Activated CD4-positive, alpha-beta T cell treated with anti-CD3 and anti-CD28 coated beads, Interleukin-2, amount 50 U/mL, for 48 hours (primary cell): ENCODE results near the gene DAZAP2.

ENCODE experiments used
- DNase-seq, 2 experiments: peaks; one replicate each; pipeline ENCODE4 v3.0.0-alpha.2; 2020

Gene DAZAP2, protein sequence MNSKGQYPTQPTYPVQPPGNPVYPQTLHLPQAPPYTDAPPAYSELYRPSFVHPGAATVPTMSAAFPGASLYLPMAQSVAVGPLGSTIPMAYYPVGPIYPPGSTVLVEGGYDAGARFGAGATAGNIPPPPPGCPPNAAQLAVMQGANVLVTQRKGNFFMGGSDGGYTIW

DNA sequence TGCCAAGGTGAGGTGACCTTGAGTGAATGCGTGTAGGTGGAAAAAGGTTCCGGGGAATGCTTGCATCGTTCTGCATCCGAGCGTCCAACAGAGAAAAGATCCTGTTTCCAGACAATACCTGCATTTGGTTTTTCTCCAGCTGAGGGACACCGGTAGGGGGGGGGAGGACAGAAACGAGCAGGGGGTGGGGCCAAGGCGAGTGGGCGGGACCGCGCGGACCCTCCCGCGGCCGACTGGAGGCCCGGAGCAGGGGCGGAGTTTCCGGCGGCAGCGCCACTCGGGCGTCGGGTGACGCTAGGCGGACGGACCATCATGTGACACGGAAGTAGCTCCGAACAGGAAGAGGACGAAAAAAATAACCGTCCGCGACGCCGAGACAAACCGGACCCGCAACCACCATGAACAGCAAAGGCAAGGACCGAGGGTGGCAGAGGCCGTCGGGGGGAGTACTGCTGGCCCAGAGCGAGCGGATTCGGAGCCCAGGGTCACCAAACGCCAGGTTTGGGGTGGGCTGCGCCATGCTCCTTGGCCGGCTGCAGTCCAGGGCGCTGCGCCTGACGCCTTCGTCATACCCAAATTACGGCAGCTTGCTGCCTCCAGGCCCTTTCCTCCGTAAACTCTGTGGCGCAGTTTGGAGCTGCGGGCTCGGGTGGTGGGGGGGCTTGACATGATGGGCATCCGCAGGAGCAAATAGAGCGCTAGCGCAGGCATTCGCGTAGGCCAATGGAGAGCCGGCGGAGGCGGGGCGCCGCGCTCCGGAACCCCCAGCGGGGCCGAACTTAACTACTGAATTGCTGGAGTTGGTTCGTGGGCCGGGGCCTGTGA is at the start of gene DAZAP2:
DAZAP2 (plus strand) TSS at position 317 of the 825 bp plus-strand sequence; CDS start at position 399, 82 bp downstream.
- peak; percentile 97 for DNase-seq

DNA sequence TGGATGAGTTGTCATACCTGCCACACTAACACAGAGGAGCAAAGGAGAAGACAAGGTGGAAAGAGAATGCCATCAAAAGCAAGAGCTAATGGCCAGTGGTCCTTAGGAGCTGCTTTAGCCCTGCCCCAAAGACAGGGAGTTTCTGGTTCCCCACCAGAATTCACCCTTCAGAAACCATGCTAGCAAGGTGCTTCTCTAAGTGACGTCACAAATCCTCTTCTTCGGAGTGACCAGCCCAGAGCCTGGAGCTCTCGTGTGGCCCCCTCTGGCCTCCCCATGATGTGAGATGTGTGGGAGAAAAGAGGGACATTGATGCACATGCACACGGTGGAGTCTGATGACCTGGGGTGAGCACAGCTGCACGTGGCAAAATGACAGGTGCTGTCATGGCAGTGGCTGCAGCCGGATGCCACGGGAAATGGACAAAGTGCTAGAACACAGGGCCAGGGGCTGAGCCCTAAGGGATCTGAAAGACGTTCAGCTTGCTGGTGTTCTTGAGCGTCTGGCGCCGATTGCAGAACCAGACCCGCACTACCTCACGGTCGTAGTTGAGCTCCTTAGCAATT is 48.8 kb upstream of the DAZAP2 start:
- no peak for DNase-seq

DNA sequence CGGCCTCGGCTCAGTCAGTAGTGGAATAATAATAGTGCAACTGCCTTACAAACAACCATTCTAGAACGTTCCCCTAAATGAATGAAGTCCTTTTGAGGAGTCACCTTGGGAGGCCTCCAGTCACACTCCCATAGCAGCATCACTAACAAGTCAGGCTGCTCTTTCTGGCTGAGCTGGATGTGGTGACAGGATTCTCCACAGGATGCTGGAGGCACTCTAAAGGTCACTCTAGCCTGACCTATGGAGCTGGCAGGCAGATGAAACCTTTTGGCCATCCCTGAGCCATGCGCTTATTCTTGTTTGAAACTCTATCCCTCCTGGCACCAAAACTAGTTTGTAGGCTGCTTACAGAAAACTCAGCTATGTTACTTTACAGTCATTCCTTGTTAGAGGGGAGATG is 47.8 kb upstream of the DAZAP2 start:
- DNase-seq = no peak

DNA sequence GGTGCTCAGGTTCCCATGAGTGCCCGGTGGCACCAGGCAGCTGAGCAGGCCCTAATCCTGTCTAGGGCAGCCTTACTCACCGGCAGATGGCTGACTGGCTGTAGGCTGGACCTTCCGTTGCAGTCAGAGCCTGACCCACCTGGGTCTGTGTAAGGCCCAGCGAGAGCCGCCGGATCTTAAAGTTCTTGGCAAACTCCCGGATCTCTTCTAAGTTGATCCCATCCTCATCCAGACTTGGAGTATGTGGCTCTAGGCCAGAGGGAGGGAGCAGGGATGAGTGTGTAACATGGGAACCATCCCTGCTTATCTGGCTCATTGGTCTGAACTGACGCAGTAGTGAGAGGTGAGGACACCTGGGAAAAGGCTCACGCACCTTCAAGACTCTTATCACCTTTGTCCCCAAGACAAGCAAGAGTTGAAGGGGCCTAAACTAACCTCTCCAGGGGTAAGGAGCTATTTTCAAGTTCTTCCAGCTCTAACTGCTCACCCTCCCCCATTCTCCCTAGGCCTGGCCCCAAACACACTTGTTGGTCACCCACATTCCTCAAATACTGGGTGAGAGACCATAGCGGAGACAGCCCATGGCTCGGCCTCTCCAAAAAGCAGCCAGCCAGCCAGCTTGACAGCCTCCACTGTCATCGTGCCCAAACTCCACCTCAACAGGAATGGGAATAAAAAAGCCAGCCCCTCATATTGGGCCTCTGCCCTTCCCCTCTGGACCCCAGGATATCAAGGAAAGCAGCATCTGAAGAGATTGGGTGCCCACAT is 46.9 kb upstream of the DAZAP2 start:
- DNase-seq = no peak

DNA sequence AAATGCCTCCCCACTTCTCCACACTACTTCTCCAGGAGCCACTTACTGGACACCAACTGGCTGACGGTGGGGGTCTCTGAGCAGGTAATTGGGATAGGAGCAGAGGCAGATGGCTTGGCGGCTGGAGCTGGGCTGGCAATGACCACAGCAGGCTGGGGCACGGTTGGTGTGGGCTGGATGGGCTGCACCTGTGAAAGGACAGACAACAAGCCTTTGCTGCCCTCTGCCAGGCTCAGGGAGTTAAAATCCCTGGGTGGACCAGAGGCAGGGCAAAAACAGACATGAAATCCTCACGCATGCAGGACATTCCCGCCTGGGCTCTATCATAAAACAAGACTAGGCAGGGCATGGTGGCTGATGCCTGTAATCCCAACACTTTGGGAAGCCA is 46.3 kb upstream of the DAZAP2 start:
- DNase-seq = no peak

DNA sequence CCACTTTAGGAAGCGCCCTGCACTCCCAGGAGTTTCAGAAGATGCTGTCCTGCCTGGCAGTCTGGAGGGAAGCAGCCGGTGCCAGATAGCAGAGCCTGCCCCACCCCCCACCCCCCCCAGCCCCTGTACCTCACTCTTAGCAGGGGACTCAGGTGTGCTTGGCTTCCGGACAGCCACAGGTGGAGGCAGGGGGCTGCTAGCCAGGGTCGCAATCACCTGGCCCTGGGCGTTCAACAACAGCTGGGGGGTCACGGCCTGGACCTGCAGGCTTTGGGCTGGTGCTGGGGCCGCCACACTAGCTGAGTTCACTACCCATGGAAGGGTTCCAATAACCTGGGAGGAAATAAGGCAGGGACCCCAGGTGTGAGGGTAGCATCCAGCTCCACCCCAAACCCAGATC is 42.8 kb upstream of the DAZAP2 start:
- no peak for DNase-seq

DNA sequence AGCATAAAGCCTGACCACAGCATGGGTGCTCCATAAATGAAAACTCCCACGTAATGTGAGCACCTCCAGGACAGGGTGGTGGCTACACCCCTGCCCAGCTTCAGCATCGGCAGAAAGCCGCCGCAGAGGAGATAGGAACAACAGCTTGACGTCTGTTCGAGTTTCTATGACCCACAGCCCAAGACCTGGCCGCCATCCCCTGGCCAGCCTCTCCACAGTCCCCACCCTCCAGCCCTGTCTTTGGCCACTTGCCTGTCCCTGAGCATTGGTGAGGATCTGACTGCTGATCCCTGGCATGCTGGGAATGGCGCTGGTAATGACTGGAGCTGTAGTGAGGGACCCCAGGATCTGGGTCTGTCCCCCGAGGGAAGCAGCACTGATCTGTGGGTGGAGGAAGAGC is 42.1 kb upstream of the DAZAP2 start:
- DNase-seq = no peak

DNA sequence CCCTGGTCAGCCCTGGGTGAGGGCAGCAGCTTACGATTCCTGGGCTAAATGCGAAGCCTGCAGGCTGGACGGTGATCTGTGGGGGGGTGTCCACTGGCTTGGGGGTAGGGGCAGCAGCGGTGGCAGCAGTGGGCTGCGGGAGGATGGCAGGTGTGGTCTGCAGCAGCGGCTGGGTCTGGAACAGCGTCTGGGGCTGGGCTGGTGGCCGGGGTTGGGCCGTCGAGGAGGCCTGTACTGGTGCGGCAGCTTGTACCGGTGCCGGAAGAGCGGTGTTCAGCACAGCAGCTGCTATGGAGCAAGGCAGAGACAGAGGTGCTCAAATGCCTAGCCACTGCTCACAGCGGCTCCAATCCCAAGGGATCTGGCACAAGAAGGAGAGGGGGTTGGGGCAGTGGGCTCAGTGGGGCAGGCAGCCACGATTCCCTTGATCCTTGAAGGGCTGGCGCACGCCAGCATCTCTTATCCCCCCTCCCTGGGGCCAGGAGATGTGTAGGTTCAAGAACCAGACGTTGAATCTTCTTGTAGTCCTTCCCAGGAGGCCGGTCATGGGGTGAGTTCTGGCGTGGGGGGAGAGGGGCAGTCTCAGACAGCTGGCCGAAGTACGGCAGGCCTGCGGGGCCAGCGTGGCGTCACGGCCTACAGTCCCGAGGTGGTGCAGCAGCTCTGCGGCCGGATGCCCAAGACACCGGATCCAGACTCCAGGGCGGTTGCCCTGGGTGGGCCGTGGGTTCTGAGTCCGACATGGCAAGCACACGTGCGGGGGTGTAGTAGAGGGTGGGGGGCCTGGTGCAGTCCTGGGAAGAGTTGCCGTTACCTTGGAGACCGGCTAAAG is 40.7 kb upstream of the DAZAP2 start:
- DNase-seq = no peak

DNA sequence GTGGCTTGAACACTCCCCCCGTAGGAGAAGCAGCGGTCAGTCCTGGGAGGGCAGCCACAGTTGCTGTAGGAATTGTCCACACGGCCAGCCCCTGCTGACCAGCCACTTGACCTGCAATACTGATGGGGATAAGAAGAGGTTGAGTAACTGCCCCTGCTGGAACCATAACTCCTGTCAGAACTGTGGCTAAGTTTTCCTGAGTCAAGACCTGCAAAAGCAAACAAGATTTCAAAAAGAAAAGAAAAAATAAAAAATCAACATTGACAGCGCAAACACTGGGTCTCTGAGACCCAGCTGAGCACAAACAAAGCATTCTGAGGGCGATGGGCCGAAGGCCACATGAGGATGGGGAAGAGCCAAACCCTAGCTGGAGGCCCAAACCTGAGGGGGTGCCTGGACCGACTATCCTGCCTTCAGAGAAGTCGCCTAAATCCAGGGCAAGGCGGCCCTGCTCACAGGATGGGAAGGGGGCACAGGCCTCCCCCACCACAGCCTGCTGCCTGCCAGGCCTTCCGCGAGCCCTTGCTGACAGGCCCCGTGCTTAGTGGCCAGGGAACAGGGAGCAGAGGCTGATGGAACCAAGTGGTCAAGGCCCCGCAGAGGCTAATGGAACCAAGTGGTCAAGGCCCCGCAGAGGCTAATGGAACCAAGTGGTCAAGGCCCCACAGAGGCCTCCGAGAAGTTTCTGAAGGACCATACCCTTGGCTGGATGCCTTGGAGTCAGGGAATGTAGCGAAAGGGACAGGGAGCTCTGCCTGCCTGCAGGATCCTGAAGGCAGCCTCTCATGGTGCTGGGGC is 39.9 kb upstream of the DAZAP2 start:
- no peak for DNase-seq

DNA sequence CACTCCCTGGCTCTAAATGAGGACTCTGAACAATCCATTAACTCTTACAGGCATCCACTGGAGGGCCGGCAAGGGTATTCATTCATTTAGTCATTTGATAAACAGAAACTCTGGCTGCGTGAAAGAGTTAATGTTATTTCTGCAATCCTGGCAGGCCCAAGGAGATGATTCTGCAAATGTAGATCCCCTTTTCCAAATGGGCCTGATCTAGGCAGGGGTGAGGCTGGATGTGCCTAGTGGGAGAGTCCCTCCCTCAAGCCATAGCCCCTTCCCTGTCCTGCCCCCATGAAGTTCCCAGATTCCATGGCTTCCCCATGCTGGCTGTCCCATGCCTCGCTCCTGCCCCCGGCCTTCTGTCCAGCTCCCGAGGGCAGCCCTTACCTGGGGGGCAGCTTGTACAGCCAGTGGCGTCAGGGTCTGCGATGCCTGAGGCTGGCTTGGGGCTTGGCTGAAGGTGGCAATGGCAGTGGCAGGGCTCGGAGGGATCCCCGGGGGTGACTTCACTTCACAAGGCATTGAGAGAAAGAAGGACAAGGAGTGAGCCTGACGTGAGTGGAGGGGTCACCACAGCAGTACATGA is 39.2 kb upstream of the DAZAP2 start:
- no peak for DNase-seq

DNA sequence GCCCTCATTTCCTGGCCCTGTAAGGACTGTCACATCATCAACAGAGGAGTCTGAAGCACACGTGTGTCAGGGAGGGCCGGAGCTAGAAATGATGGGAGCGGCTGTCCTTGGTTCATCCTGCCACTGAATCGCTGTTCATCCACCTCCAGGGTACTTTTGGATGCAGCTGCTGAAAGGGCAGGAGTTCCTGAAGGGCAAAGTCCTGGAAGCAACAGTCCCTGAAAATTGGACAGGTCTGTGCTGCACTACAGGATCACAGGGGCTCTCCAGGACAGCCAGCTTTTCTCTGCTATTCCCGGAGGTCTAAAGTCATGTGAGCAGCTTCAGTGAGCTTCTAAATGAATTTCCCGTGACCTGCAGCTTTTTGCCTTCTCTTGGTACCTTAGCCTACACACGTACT is 38.5 kb upstream of the DAZAP2 start:
- no peak for DNase-seq

DNA sequence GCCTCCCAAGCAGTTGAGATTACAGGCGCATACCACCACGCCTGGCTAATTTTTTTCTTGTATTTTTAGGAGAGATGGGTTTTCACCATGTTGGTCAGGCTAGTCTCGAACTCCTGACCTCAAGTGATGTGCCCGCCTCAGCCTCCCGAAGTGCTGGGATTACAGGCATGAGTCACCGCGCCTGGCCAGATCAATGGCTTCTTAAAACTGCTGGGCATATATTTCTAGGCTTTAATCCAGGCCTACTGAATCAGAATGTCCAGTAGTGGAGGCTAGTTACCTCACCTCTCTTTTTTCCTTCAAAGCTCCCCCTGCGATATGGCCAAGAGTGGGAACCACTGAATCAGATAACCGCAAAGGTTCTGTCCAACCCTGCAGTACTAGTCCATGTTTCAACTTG is 37.8 kb upstream of the DAZAP2 start:
- DNase-seq = no peak

DNA sequence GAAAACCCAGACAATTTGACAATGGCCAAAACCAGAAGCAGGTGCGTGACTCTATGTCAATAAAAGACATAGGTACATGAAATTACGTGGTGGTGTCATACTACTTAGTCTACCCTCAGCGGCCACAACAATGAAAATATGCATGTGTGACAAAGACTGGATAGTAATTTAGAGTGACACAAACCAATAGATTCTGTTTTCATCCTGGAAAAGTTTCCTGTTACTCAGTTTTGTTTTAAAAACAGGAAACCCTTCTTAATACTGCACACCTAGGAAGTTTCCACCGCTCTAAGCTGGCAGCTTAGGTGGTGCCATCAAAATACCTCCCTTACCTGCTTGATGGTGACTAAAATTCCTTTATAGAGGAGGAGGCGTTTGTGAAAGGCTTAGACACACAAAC is 35.9 kb upstream of the DAZAP2 start:
- no peak for DNase-seq

DNA sequence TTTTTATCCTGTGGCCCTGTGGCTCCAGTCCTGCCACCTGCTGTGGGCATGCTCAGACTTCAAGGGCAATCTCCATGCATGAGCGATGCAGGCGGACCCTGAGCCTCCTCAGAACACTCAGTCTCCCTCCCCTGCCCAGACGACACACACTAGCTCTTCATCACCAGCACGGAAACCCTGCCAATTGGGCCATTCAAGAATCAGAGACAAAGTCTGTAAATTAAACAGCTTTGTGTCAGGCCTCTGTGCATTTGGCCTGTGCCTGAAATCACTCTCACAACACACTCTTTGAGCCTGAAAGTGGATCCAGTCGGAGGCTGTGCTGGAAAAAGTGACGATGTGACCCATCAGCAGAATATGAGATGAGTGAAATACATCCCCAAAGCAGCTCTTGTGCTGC is 33.3 kb upstream of the DAZAP2 start:
- no peak for DNase-seq

DNA sequence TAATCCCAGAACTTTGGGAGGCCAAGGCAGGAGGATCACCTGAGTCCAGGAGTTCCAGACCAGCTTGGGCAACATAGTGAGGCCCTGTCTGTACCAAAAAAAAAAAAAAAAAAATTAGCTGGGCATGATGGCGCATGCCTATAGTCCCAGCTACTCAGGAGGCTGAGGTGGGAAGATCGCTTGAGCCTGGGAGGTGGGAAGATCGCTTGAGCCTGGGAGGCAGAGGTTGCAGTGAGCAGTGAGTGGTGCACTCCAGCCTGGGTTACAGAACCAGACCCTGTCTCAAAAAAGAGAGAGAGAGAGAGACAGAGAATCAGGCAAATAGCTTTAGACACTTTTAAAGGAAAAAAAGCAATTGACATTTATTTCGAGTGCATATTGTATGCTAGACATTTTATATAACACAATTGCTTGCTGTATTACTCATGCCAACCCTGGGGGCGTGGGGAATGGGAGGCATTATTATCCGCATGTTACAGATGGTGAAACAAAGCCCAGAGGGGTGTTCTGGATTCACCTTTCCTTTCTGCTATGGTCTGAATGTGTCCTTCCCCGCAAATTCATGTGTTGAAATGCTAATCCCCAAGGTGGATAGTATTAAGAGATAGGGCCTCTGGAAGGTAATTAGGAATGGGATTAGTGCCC is 30.5 kb upstream of the DAZAP2 start:
- DNase-seq = no peak

DNA sequence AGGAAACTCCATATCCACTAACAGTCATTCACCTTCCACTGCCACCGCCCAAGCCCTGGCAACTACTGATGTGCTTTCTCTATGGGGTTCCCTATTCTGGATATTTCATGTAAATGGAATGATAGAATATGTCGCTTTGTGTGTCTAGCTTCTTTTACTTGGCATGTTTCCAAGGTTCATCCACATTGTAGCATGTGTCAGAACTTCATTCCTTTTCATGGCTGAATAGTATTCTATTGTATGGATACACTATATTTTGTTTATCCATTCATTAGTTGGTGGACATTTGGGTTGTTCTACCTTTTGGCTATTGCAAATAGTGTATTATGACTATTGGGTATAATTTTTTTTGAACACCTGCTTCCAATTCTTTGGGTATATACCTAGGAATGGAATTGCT is 29.4 kb upstream of the DAZAP2 start:
- no peak for DNase-seq

DNA sequence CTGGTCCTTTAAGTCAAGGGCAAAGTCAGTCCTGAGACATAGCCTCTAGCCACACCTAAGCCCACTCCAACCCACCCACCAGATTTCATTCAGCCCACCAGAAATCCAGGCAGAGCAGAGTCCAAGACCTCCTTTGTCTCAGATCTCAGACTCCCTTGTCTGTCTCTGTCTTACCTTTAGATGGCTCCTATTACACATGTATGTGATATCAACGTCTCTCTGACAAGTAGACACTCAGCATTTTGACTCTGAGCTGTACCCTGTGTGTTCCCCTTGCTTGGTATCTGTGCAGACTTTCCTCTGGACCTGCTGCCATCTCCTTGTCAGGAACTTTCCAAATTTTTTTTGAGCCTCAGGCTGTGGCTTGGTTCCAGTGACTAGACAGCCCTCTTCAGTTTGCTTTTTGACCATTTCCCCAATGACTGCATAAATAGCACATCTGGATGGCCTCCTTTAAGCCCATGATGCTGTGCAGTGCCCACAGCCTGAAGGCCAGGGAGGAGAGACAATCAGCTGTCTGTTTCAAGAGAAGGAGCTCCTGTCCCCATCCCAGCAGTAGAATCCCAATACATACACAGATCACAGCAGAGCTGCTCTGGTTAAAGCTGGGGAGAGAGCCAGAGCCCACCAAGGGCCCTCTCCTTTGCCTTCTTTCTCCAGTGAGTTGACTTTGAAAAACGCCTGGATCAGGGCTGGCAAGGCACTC is 27.8 kb upstream of the DAZAP2 start:
- DNase-seq = no peak

DNA sequence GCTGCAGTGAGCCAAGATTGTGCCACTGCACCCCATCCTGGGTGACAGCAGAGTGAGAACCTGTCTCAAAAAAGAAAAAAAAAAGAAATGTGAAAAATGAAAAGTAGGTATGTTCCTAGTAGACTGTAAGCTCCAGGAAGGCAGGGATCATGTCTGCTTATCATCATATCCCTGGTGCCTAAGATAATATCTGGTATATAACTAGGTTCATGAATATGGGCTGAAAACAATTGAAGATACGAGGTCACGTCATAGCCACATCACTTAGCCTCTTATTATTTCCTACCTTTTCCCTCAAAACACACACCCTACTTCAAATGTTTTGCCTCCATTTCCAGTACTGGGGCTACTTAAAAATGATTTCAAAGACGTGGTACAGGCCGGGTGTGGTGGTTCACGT is 23.7 kb upstream of the DAZAP2 start:
- no peak for DNase-seq

DNA sequence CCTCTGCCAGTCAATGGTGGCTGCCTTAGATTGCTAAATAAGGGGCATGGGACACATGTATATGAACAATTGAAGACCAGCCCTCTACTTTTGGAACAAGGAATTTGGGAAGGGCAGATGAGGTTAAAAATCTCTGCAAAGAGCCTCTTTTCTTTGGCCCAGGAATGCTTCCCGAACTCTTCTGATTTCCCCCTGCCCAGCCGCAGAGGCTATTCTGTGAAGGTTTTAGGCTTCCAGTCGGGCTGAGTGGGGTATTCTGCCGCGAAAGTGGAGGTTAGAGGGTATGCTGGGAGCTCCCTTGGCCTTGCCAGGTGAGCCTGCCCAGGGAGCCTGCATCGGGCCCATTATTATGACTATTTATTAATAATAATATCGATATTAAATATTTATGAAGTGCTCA is 22.0 kb upstream of the DAZAP2 start:
- DNase-seq = no peak
